Glomerular visceral epithelial cell (primary cell): ENCODE results near the gene FAHD2A.
A peak's percentile ranks its signal among the peaks of the same experiment; 100 is the strongest.
"Not testable (repeated sequence)": the region's sequence is repeated elsewhere in the genome, so short reads cannot be mapped to it uniquely, and the experiment has no call there.

Experiments
- DNase-seq: peaks from one replicate; pipeline ENCODE4 v3.0.0-alpha.2; 2016; ENCODE audit errors: extremely low spot score

FAHD2A gene

GRCh38 chr2:95390881-95391321 is 11.6 kb upstream of the FAHD2A start:
- no peak for DNase-seq

GRCh38 chr2:95391641-95392310 is 10.7 kb upstream of the FAHD2A start:
- no peak for DNase-seq

- no peak for DNase-seq
Measured at GRCh38 chr2:95392320-95392719, 10.2 kb upstream of the FAHD2A start.

GRCh38 chr2:95392730-95393455 is 9.6 kb upstream of the FAHD2A start:
- DNase-seq = no peak

GRCh38 chr2:95393901-95394300 is 8.6 kb upstream of the FAHD2A start:
- DNase-seq = no peak

GRCh38 chr2:95399061-95399460 is 3.4 kb upstream of the FAHD2A start:
- DNase-seq = no peak

- DNase-seq = no peak
Measured at GRCh38 chr2:95401480-95401879, 1.0 kb upstream of the FAHD2A start.

- DNase-seq = not testable (repeated sequence)
Measured at GRCh38 chr2:95402004-95402369, 521 bp upstream of the FAHD2A start.

- DNase-seq = peak; percentile 42
Measured at GRCh38 chr2:95403204-95403721, 755 bp downstream of the FAHD2A start.

- not testable (repeated sequence) for DNase-seq
Measured at GRCh38 chr2:95403824-95404223, 1.3 kb downstream of the FAHD2A start.

GRCh38 chr2:95404676-95405075 is 2.2 kb downstream of the FAHD2A start:
- DNase-seq = not testable (repeated sequence)

GRCh38 chr2:95411239-95411638 is 8.7 kb downstream of the FAHD2A start:
- DNase-seq = peak; percentile 74

GRCh38 chr2:95414015-95414594 is 11.6 kb downstream of the FAHD2A start:
- DNase-seq = peak; percentile 87

GRCh38 chr2:95415138-95415537 is 12.6 kb downstream of the FAHD2A start:
- not testable (repeated sequence) for DNase-seq

GRCh38 chr2:95415561-95415960 is 13.1 kb downstream of the FAHD2A start:
- DNase-seq = not testable (repeated sequence)

- DNase-seq = not testable (repeated sequence)
Measured at GRCh38 chr2:95427196-95427867, 24.8 kb downstream of the FAHD2A start.

GRCh38 chr2:95429748-95430467 is 27.4 kb downstream of the FAHD2A start:
- DNase-seq = not testable (repeated sequence)

GRCh38 chr2:95433373-95433772 is 30.9 kb downstream of the FAHD2A start:
- not testable (repeated sequence) for DNase-seq

- peak; percentile 39 for DNase-seq
Measured at GRCh38 chr2:95433973-95434372, 31.5 kb downstream of the FAHD2A start.

- peak; percentile 81 for DNase-seq
Measured at GRCh38 chr2:95434507-95435076, 32.1 kb downstream of the FAHD2A start.
